PC-9 (cell line): ENCODE data around the gene TMLHE. TPM values are rescaled to one million over a fixed set of nuclear protein-coding genes. Genes with fewer than 3 reads are reported as not detected.

Experiments
- BruUV-seq: library from RNA; stranded (reverse); fragments of 400-500 nt; replicated peaks from 2 replicates; lab custom pipeline; 2021; lab: Mats Ljungman, UMichigan
- CTCF ChIA-PET: fragments of 300-600 bp; sonication (Branson Sonifier 250); formaldehyde crosslinking; loops from one replicate; lab custom pipeline; 2022; ENCODE audit warnings: antibody characterized with exemption; lab: Charles Lee
- POLR2A ChIA-PET: fragments of 300-600 bp; sonication (Branson Sonifier 250); formaldehyde crosslinking; loops from one replicate; lab custom pipeline; 2022; ENCODE audit warnings: antibody characterized with exemption; ENCODE audit not compliant: unreplicated experiment; lab: Charles Lee
- DNase-seq, 2 experiments: peaks; one replicate each; pipeline versions ENCODE4 v3.0.0 to v3.0.0-alpha.2; 2015 to 2022; ENCODE audit warnings: mixed read lengths in 1 of 2
- H2AFZ ChIP-seq: fragments of 200-600 bp; sonication (generic); 2 replicates; pipeline ENCODE4 v1.8.1; 2017; ENCODE audit warnings: antibody characterized with exemption
- H3F3A ChIP-seq: fragments of 200-600 bp; sonication (generic); 2 replicates; pipeline ENCODE4 v1.8.1; 2017; ENCODE audit warnings: antibody characterized with exemption, mild to moderate bottlenecking, low read depth; ENCODE audit not compliant: insufficient read depth
- H3K27ac ChIP-seq: fragments of 200-600 bp; sonication (generic); 2 replicates; pipeline ENCODE4 v1.6.1; 2016; ENCODE audit warnings: mixed run types
- H3K27me3 ChIP-seq: fragments of 200-600 bp; sonication (generic); 2 replicates; pipeline ENCODE4 v1.6.1; 2016; ENCODE audit warnings: low read depth, mixed run types; ENCODE audit not compliant: insufficient read depth
- H3K36me3 ChIP-seq: fragments of 200-600 bp; sonication (generic); 2 replicates; pipeline ENCODE4 v1.6.1; 2016; ENCODE audit warnings: low read depth, mixed run types
- H3K4me1 ChIP-seq: fragments of 200-600 bp; sonication (generic); replicated peaks from 2 replicates; pipeline ENCODE4 v1.6.1; 2016; ENCODE audit warnings: mixed run types; ENCODE audit not compliant: insufficient read depth
- H3K4me2 ChIP-seq: fragments of 200-600 bp; sonication (generic); 2 replicates; pipeline ENCODE4 v1.6.1; 2017; ENCODE audit warnings: mixed run types
- H3K4me3 ChIP-seq: fragments of 200-600 bp; sonication (generic); 2 replicates; pipeline ENCODE4 v1.6.1; 2016; ENCODE audit warnings: mixed run types
- H3K79me2 ChIP-seq: fragments of 200-600 bp; sonication (generic); 2 replicates; pipeline ENCODE4 v1.6.1; 2017; ENCODE audit warnings: low read depth, mixed run types
- H3K9me2 ChIP-seq: fragments of 200-600 bp; sonication (generic); 2 replicates; pipeline ENCODE4 v1.8.1; 2017; ENCODE audit warnings: mild to moderate bottlenecking; ENCODE audit not compliant: insufficient read depth
- H3K9me3 ChIP-seq: fragments of 200-600 bp; sonication (generic); 2 replicates; pipeline ENCODE4 v1.8.1; 2016; ENCODE audit warnings: low read depth; ENCODE audit not compliant: insufficient read depth
- H4K20me1 ChIP-seq: fragments of 200-600 bp; sonication (generic); 2 replicates; pipeline ENCODE4 v1.8.1; 2017; ENCODE audit not compliant: insufficient read depth
- CTCF ChIP-seq: fragments of 200-600 bp; sonication (generic); conservative IDR thresholded peaks from 2 replicates; pipeline ENCODE4 v1.6.1; 2017; ENCODE audit warnings: mixed run types, antibody characterized with exemption, mild to moderate bottlenecking, moderate library complexity
- EZH2 ChIP-seq: fragments of 200-600 bp; sonication (generic); IDR thresholded peaks from 2 replicates; pipeline ENCODE4 v1.8.0; 2017; ENCODE audit warnings: antibody characterized with exemption, low read depth
- intact Hi-C: fragments of 100-400 bp; cut with micrococcal nuclease; formaldehyde crosslinking; loops from one replicate; pipeline ENCODE4 v1.10.0; 2022; ENCODE audit not compliant: unreplicated experiment
- total RNA-seq: library from RNA; stranded (reverse); gene quantifications from 2 replicates; pipeline ENCODE4 v1.2.3, GENCODE V29; 2021

TMLHE gene
- total RNA-seq, 1 experiment from 2014 or later, result 37.2 TPM

- Histone ChIP-seq H3K27me3 (no peaks in the 10 kb centered on the region), H3K27ac (no peak overlapping the region), H3F3A (no peaks in the 10 kb centered on the region), H3K9me3 (no peaks in the 10 kb centered on the region), H3K36me3 (no peaks in the 10 kb centered on the region), H3K9me2 (no peaks in the 10 kb centered on the region), H3K4me2 (no peak overlapping the region), H2AFZ (no peak overlapping the region), H4K20me1 (0 out of 2 replicates have a peak, but pooled peaks cover 2% of the 10 kb centered on the region), H3K4me3 (no peak overlapping the region), H3K79me2 (no peaks in the 10 kb centered on the region), H3K4me1 (no peaks in the 10 kb centered on the region)
- TF ChIP-seq EZH2, result no peak
- TF ChIP-seq CTCF, result no peak
- intact Hi-C loops, result no loop called here
- BruUV-seq, result no TSS peak
- CTCF ChIA-PET, result no interaction called here
- POLR2A ChIA-PET, result no interaction called here
- no peak for DNase-seq
These were observed 20.4 kb downstream of the TMLHE start for GRCh38 chrX:155592331-155592730.

- H3K36me3 ChIP-seq, result no peaks in the 10 kb centered on the region
- CTCF ChIA-PET, result no interaction called here
- H3K9me3 ChIP-seq, result no peaks in the 10 kb centered on the region
- BruUV-seq, result no TSS peak
- no peaks in the 10 kb centered on the region for H3K9me2 ChIP-seq
- TF ChIP-seq EZH2, result no peak
- no peak for TF ChIP-seq CTCF
- H3K27me3 ChIP-seq, result no peaks in the 10 kb centered on the region
- H3K79me2 ChIP-seq, result no peaks in the 10 kb centered on the region
- H3K27ac ChIP-seq, result no peak overlapping the region
- no peaks in the 10 kb centered on the region for H3F3A ChIP-seq
- no peaks in the 10 kb centered on the region for H3K4me1 ChIP-seq
- no peaks in the 10 kb centered on the region for H4K20me1 ChIP-seq
- intact Hi-C loops, result no loop called here
- H3K4me3 ChIP-seq, result no peak overlapping the region
- DNase-seq, result no peak
- no peak overlapping the region for H2AFZ ChIP-seq
- H3K4me2 ChIP-seq, result no peak overlapping the region
- POLR2A ChIA-PET, result interaction anchor here (0.7 kb wide), 1 partner anchor 18 kb away, joined by 3 read pairs; no protein-coding TSS in a partner anchor
These were observed 35.1 kb downstream of the TMLHE start for GRCh38 chrX:155577682-155578081.

GRCh38 chrX:155563099-155563498, 49.7 kb downstream of the TMLHE start:
- Histone ChIP-seq H2AFZ (no peak overlapping the region), H3F3A (no peaks in the 10 kb centered on the region), H4K20me1 (no peaks in the 10 kb centered on the region), H3K9me3 (no peaks in the 10 kb centered on the region), H3K4me3 (no peak overlapping the region), H3K36me3 (no peaks in the 10 kb centered on the region), H3K79me2 (no peaks in the 10 kb centered on the region), H3K4me2 (no peak overlapping the region), H3K27me3 (no peaks in the 10 kb centered on the region), H3K9me2 (no peaks in the 10 kb centered on the region), H3K4me1 (no peaks in the 10 kb centered on the region), H3K27ac (no peak overlapping the region)
- no TSS peak for BruUV-seq
- intact Hi-C loops, result no loop called here
- TF ChIP-seq EZH2 (no peak), CTCF (no peak)
- CTCF ChIA-PET, result no interaction called here
- DNase-seq, result no peak
- POLR2A ChIA-PET, result no interaction called here
